Left lung (tissue), 10 donors: Measurements from ENCODE around the gene R3HDM2. TPM values are rescaled to one million over a fixed set of nuclear protein-coding genes. Genes with fewer than 3 reads are reported as not detected.

Source experiments
- ATAC-seq: fragments of 200-7000 bp; cut with Tn5 transposase; one replicate; pipeline ENCODE4 v1.9.1; 2020; ENCODE audit warnings: moderate library complexity
- DNase-seq, 4 donors: peaks; one replicate each; pipeline ENCODE4 v3.0.0-alpha.2; 2013 to 2020
- H3K27ac ChIP-seq, 2 donors: fragments of 200-600 bp; sonication (generic) in 1 of 2; one replicate each; pipeline versions ENCODE4 v1.5.0 to v1.8.0; 2020 to 2021
- H3K27me3 ChIP-seq, 2 donors: fragments of 200-600 bp; sonication (generic) in 1 of 2; one replicate each; pipeline versions ENCODE4 v1.5.0 to v1.8.0; 2020 to 2021
- H3K36me3 ChIP-seq, 2 donors: fragments of 200-600 bp; sonication (generic) in 1 of 2; one replicate each; pipeline versions ENCODE4 v1.5.0 to v1.8.0; 2020 to 2021
- H3K4me1 ChIP-seq, 2 donors: fragments of 200-600 bp; one replicate each; pipeline ENCODE4 v1.8.0; 2021
- H3K4me3 ChIP-seq, 2 donors: fragments of 200-600 bp; sonication (generic) in 1 of 2; one replicate each; pipeline versions ENCODE4 v1.5.0 to v1.8.0; 2020 to 2021; ENCODE audit warnings: mild to moderate bottlenecking in 1 of 2
- H3K9me3 ChIP-seq, 2 donors: fragments of 200-600 bp; sonication (generic) in 1 of 2; one replicate each; pipeline versions ENCODE4 v1.5.0 to v1.8.0; 2020 to 2021
- intact Hi-C, 2 donors: fragments of 100-400 bp; cut with DNase I; formaldehyde crosslinking; loops; one replicate each; pipeline versions ENCODE4 v1.11.2 to v1.14.2; 2022
- polyA plus RNA-seq, 6 donors: library from polyadenylated mRNA; unstranded; fragments of 120-200 nt; gene quantifications; one replicate each; pipeline ENCODE4 v1.2.1, GENCODE V29; 2013; ENCODE audit not compliant: insufficient read length in 6 of 6
- total RNA-seq, 2 donors: library from RNA; stranded (reverse); fragmentation: NEBNext Ultra II Directional; extraction: Animal tissue kit (Norgen Biotek cat#: 25700); gene quantifications; one replicate each; pipeline ENCODE4 v1.2.1, GENCODE V29; 2021
- TF ChIP-seq, protein P1 (sequence below), 2 donors: fragments of 200-600 bp; sonication (generic) in 1 of 2; IDR thresholded peaks; one replicate each; pipeline versions ENCODE4 v1.5.0 to v1.8.0; 2021; ENCODE audit warnings: antibody characterized with exemption in 2 of 2
- donor health status: DM: no; HTN: yes; CAD: no.
- donor health status: DM: no; HTN: no; CAD: no.

The R3HDM2 gene
- total and polyA plus RNA-seq, 8 donors, result 52.4 to 92.3 (median 79.8) TPM

DNA sequence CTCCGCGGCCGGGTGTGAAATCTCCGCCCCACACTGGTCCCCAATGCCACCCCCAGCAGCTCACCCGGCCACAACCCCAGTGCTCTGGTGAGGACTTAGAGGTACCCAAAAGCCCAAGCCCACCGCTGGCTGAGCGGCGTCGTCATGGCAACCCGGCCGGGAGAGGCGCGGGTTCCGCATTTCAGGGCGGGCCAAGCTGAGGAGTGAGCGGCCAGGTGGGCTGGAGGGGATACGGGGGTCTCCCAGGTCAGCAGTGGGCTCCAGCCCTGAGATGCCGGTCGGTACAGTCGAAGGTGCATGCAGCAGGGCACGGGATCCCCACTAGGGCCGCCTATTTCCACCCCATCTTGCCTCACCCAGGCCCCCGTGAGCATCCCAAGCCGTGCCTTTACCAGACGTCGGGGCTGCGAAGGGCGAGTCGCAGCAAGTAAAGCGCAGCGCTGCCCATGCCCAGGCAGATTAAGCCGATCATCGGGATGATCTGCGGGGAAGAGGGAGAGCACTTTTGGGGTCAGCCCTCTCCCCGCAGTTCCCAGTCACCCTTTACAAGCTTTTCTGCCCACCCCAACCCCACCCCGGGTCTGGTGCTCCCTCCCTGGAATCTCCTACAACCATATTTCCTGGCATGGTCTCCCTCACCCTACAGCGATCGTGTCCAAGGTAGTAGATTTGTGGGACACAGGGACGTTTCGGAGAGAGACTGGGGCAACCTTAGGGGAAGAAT is 194.5 kb downstream of the R3HDM2 start:
- intact Hi-C loops, result no loop called here
- ATAC-seq, result no peak
- TF ChIP-seq, protein P1, sequence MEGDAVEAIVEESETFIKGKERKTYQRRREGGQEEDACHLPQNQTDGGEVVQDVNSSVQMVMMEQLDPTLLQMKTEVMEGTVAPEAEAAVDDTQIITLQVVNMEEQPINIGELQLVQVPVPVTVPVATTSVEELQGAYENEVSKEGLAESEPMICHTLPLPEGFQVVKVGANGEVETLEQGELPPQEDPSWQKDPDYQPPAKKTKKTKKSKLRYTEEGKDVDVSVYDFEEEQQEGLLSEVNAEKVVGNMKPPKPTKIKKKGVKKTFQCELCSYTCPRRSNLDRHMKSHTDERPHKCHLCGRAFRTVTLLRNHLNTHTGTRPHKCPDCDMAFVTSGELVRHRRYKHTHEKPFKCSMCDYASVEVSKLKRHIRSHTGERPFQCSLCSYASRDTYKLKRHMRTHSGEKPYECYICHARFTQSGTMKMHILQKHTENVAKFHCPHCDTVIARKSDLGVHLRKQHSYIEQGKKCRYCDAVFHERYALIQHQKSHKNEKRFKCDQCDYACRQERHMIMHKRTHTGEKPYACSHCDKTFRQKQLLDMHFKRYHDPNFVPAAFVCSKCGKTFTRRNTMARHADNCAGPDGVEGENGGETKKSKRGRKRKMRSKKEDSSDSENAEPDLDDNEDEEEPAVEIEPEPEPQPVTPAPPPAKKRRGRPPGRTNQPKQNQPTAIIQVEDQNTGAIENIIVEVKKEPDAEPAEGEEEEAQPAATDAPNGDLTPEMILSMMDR (IDR thresholded peaks at IDR 0.05), result no peak
- peak overlapping the region in 1 of 2 donors; percentile 14 for H3K4me3 ChIP-seq
- H3K4me1 ChIP-seq, result peaks cover 27 to 65% of the 10 kb centered on the region in 2 donors
- peak in 1 of 4 donors; percentile 77 for DNase-seq
- peaks cover 32 to 65% of the 10 kb centered on the region in 2 donors for H3K27me3 ChIP-seq
- no peak overlapping the region for H3K27ac ChIP-seq
- peaks cover 0 to 39% of the 10 kb centered on the region in 2 donors for H3K36me3 ChIP-seq
- no peaks in the 10 kb centered on the region for H3K9me3 ChIP-seq

DNA sequence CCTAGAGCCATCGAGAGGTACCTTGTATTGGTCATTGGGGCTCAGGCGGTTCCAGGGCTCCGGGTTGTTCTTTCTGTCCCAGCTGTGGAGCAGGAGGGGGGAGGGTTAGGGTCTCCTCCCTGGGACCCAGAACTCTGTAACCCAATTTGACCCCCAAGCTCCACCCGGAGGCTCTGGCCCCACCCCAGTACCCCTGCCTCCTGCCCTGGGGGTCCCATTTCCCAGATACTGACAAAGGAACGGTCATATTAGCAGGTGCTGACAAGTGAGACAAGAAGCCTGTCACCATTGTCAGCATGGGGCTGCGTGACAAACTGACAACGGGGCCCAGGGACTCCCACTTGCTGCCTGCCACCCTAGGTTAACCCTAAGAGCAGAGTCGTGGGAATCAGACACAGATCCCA is 195.1 kb downstream of the R3HDM2 start:
- no peak for ATAC-seq
- Histone ChIP-seq H3K4me3 (no peak overlapping the region), H3K27me3 (peaks cover 26 to 58% of the 10 kb centered on the region in 2 donors), H3K27ac (no peak overlapping the region), H3K4me1 (peaks cover 24 to 65% of the 10 kb centered on the region in 2 donors), H3K36me3 (peaks cover 0 to 43% of the 10 kb centered on the region in 2 donors), H3K9me3 (no peaks in the 10 kb centered on the region)
- intact Hi-C loops, result no loop called here
- DNase-seq, result peak in 1 of 4 donors; percentile 20
- TF ChIP-seq, protein P1 (IDR thresholded peaks at IDR 0.05), result no peak

DNA sequence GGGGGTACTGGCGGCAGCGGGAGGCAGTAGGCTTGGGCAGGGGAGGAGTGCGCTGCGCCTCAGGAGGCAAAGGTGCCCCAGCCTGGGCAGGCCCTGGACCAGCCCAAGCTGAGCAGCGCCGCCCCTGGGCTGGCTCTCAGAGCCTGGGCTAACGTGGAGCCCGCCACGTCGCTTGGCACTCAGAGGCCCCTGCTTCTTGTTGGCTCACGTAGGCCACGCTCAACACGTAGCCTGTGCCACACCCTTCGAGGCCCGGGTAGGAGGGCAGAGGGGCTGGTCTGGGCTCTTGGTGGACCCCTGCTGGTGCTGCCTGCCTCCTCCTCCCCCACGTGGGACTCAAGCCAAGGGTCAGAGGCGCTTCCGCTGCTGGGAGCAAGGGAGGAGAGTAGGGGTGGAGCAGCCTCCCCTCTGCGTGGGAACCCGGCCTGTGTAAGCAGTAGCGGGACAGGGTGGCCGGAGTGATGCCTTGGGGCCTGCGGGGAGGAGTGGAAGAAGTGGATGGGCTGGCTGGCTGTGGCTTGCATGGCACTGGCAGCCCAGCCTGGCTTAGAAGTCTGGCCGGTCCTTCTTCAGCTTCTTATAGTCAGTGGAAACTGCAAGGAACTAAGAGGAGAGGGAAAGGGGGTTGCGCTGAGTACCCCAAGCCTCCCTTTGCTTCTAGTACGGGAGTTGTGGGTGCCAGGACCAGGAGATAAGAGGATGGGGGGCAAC is 195.7 kb downstream of the R3HDM2 start:
- peaks cover 21 to 53% of the 10 kb centered on the region in 2 donors for H3K27me3 ChIP-seq
- DNase-seq (peak in 2 of 4 donors; percentile 72 to 76), ATAC-seq (no peak)
- H3K27ac ChIP-seq, result no peak overlapping the region
- peaks cover 0 to 43% of the 10 kb centered on the region in 2 donors for H3K36me3 ChIP-seq
- H3K9me3 ChIP-seq, result no peaks in the 10 kb centered on the region
- H3K4me3 ChIP-seq, result no peak overlapping the region
- peaks cover 20 to 65% of the 10 kb centered on the region in 2 donors for H3K4me1 ChIP-seq
- TF ChIP-seq, protein P1 (IDR thresholded peaks at IDR 0.05), result no peak
- intact Hi-C loops, result no loop called here

DNA sequence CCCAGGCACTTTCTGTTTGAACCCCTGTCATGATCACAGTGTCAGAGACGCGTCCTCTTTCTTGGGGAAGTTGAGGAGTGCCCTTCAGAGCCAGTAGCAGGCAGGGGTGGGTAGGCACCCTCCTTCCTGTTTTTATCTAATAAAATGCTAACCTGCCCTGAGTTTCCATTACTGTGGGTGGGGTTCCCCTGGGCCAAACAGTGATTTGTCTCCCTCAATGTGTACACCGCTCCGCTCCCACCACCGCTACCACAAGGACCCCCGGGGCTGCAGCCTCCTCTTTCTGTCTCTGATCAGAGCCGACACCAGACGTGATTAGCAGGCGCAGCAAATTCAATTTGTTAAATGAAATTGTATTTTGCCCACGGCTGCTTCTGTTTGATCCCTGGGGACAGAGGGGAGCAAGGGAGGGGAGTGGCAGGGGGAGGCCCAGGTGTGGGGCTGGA is 196.2 kb downstream of the R3HDM2 start:
- H3K27ac ChIP-seq, result no peak overlapping the region
- peaks cover 17 to 47% of the 10 kb centered on the region in 2 donors for H3K27me3 ChIP-seq
- H3K4me1 ChIP-seq, result peaks cover 16 to 65% of the 10 kb centered on the region in 2 donors
- ATAC-seq, result no peak
- H3K4me3 ChIP-seq, result no peak overlapping the region
- H3K9me3 ChIP-seq, result no peaks in the 10 kb centered on the region
- TF ChIP-seq, protein P1 (IDR thresholded peaks at IDR 0.05), result no peak
- H3K36me3 ChIP-seq, result peaks cover 0 to 43% of the 10 kb centered on the region in 2 donors
- intact Hi-C loops, result no loop called here
- no peak for DNase-seq

DNA sequence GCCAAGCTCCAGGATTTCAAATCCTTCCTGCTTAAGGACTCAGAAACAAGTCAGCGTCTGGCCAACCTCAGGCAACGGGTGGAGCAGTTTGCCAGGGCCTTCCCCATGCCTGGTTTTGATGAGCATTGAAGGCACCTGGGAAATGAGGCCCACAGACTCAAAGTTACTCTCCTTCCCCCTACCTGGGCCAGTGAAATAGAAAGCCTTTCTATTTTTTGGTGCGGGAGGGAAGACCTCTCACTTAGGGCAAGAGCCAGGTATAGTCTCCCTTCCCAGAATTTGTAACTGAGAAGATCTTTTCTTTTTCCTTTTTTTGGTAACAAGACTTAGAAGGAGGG is 196.6 kb downstream of the R3HDM2 start:
- peaks cover 17 to 43% of the 10 kb centered on the region in 2 donors for H3K27me3 ChIP-seq
- H3K4me3 ChIP-seq, result no peak overlapping the region
- DNase-seq, result peak in 1 of 4 donors; percentile 7
- peaks cover 0 to 43% of the 10 kb centered on the region in 2 donors for H3K36me3 ChIP-seq
- no peak overlapping the region for H3K27ac ChIP-seq
- no peak for ATAC-seq
- TF ChIP-seq, protein P1 (IDR thresholded peaks at IDR 0.05), result no peak
- H3K9me3 ChIP-seq, result no peaks in the 10 kb centered on the region
- intact Hi-C loops, result no loop called here
- H3K4me1 ChIP-seq, result peaks cover 12 to 64% of the 10 kb centered on the region in 2 donors
